SK-N-SH (cell line): ENCODE results near the gene ADCY5. TPM values are rescaled to one million over a fixed set of nuclear protein-coding genes. Genes with fewer than 3 reads are reported as not detected.

Experiments used
- CTCF ChIA-PET: fragments of 300-600, 350-600 bp; formaldehyde crosslinking; extraction: SDS; loops from one replicate; lab custom pipeline; 2021; lab: Yijun Ruan, JAX
- POLR2A ChIA-PET: fragments of 350-600 bp; sonication (Branson Sonifier 250); formaldehyde crosslinking; extraction: SDS; loops from one replicate; lab custom pipeline; 2020; ENCODE audit warnings: antibody characterized with exemption, inconsistent platforms; lab: Yijun Ruan, JAX
- DNase-seq: peaks from one replicate; pipeline ENCODE4 v3.0.0; 2012
- H2AFZ ChIP-seq: fragments of 200-600 bp; sonication (generic); 2 replicates; pipeline ENCODE4 v1.8.1; 2016; ENCODE audit warnings: antibody characterized with exemption, mild to moderate bottlenecking, low read depth
- H3F3A ChIP-seq: fragments of 200-600 bp; sonication (generic); replicated peaks from 2 replicates; pipeline ENCODE3; 2016; ENCODE audit warnings: antibody characterized with exemption, mild to moderate bottlenecking; ENCODE audit not compliant: insufficient read depth
- H3K27ac ChIP-seq, 2 experiments: fragments of 200-500 bp in 1 of 2; fragments of 200-600 bp in 1 of 2; sonication (Bioruptor generic) in 1 of 2; sonication (generic), shearing (Covaris generic) in 1 of 2; 2 replicates each; pipeline versions ENCODE4 v1.5.1 to v1.6.1; 2014 to 2016; ENCODE audit warnings: low read depth in 2 of 2, inconsistent platforms in 1 of 2, low read length in 1 of 2, mild to moderate bottlenecking in 1 of 2, mixed read lengths in 1 of 2
- H3K27me3 ChIP-seq: fragments of 200-600 bp; sonication (generic), shearing (Covaris generic); 2 replicates; pipeline ENCODE4 v1.6.1; 2016; ENCODE audit warnings: mixed run types; ENCODE audit not compliant: insufficient read depth
- H3K36me3 ChIP-seq, 2 experiments: fragments of 200-500 bp in 1 of 2; fragments of 200-600 bp in 1 of 2; sonication (Bioruptor generic) in 1 of 2; sonication (generic) in 1 of 2; replicated peaks in 1 of 2; 2 replicates each; pipeline versions ENCODE3 to v1.5.1; 2014 to 2016; ENCODE audit warnings: low read length in 1 of 2, mild to moderate bottlenecking in 1 of 2; ENCODE audit not compliant: insufficient read depth in 2 of 2, control insufficient read depth in 1 of 2
- H3K4me1 ChIP-seq, 2 experiments: fragments of 200-500 bp in 1 of 2; fragments of 200-600 bp in 1 of 2; sonication (Bioruptor generic) in 1 of 2; sonication (generic), shearing (Covaris generic) in 1 of 2; 2 replicates each; pipeline versions ENCODE4 v1.5.1 to v1.6.1; 2014 to 2016; ENCODE audit warnings: low read depth in 1 of 2, low read length in 1 of 2, mixed run types in 1 of 2; ENCODE audit not compliant: insufficient read depth in 2 of 2, control insufficient read depth in 1 of 2
- H3K4me2 ChIP-seq: fragments of 200-600 bp; sonication (generic), shearing (Covaris generic); 2 replicates; pipeline ENCODE4 v1.6.1; 2017; ENCODE audit warnings: mixed run types
- H3K4me3 ChIP-seq, 2 experiments: fragments of 200-500 bp in 1 of 2; fragments of 200-600 bp in 1 of 2; sonication (Bioruptor generic) in 1 of 2; sonication (generic), shearing (Covaris generic) in 1 of 2; 2 replicates each; pipeline versions ENCODE4 v1.5.1 to v1.8.1; 2014 to 2016; ENCODE audit warnings: low read depth in 2 of 2, inconsistent platforms in 1 of 2, low read length in 1 of 2, mild to moderate bottlenecking in 1 of 2, mixed read lengths in 1 of 2, moderate library complexity in 1 of 2
- H3K79me2 ChIP-seq: fragments of 200-600 bp; sonication (generic); 2 replicates; pipeline ENCODE4 v1.8.1; 2017; ENCODE audit warnings: mild to moderate bottlenecking; ENCODE audit not compliant: insufficient read depth
- H3K9ac ChIP-seq: fragments of 200-600 bp; sonication (generic); 2 replicates; pipeline ENCODE4 v1.6.1; 2017; ENCODE audit warnings: mixed run types
- H3K9me2 ChIP-seq: fragments of 200-600 bp; sonication (generic); 2 replicates; pipeline ENCODE4 v1.6.1; 2017; ENCODE audit warnings: mixed run types
- H3K9me3 ChIP-seq: fragments of 200-600 bp; sonication (generic); 2 replicates; pipeline ENCODE4 v1.6.1; 2017; ENCODE audit warnings: mixed run types, mild to moderate bottlenecking, moderate library complexity
- H4K20me1 ChIP-seq: fragments of 200-600 bp; sonication (generic); 2 replicates; pipeline ENCODE4 v1.6.1; 2017; ENCODE audit warnings: mild to moderate bottlenecking, mixed run types; ENCODE audit not compliant: insufficient read depth
- CHD2 ChIP-seq: fragments of 150-350 bp; IDR thresholded peaks from 2 replicates; pipeline ENCODE4 v1.6.1; 2018; ENCODE audit warnings: low read length; ENCODE audit not compliant: partially characterized antibody
- ELF1 ChIP-seq: IDR thresholded peaks from 2 replicates; pipeline ENCODE4 v1.4.0; 2012
- FOXM1 ChIP-seq: IDR thresholded peaks from 2 replicates; pipeline ENCODE4 v1.4.0; 2012; ENCODE audit warnings: low read depth, mild to moderate bottlenecking
- GABPA ChIP-seq: IDR thresholded peaks from 2 replicates; pipeline ENCODE4 v1.4.0; 2012; ENCODE audit warnings: low read depth, mild to moderate bottlenecking
- JUND ChIP-seq: IDR thresholded peaks from 2 replicates; pipeline ENCODE4 v1.4.0; 2012
- MXI1 ChIP-seq: IDR thresholded peaks from 2 replicates; pipeline ENCODE4 v1.6.1; 2012; ENCODE audit warnings: mild to moderate bottlenecking, low read depth, low read length, improper control_type of control experiment
- RFX5 ChIP-seq: IDR thresholded peaks from 2 replicates; pipeline ENCODE4 v1.6.1; 2012; ENCODE audit warnings: mild to moderate bottlenecking, improper control_type of control experiment, low read length
- RXRA ChIP-seq: IDR thresholded peaks from 2 replicates; pipeline ENCODE4 v1.4.0; 2012; ENCODE audit warnings: low read depth, mild to moderate bottlenecking, borderline replicate concordance
- TAF1 ChIP-seq: IDR thresholded peaks from 2 replicates; pipeline ENCODE4 v1.6.1; 2012; ENCODE audit warnings: low read depth, mild to moderate bottlenecking, low read length, moderate library complexity, borderline replicate concordance
- YY1 ChIP-seq: IDR thresholded peaks from 2 replicates; pipeline ENCODE4 v1.4.0; 2012; ENCODE audit warnings: low read depth, mild to moderate bottlenecking
- WGBS: methylation state at CpG from one replicate; pipeline ENCODE4 v1.1.6; 2017; ENCODE audit warnings: low lambda C conversion rate; 5-methylcytosine and 5-hydroxymethylcytosine counted together
- polyA plus RNA-seq, 3 experiments: library from polyadenylated mRNA; depleted of rRNA; stranded (reverse); fragments of >200 nt; gene quantifications; 2 replicates each; pipeline ENCODE4 v1.2.3, GENCODE V29; 2012
- TF ChIP-seq, protein P1 (sequence below): fragments of 200-600 bp; sonication (generic); IDR thresholded peaks from 2 replicates; pipeline ENCODE4 v1.6.1; 2017; ENCODE audit warnings: antibody characterized with exemption, mild to moderate bottlenecking, moderate library complexity
- TF ChIP-seq, protein P2 (sequence below): IDR thresholded peaks from 2 replicates; pipeline ENCODE4 v1.4.0; 2012; ENCODE audit warnings: low read depth, borderline replicate concordance
- TF ChIP-seq, protein P3 (sequence below): fragments of 150-350 bp; IDR thresholded peaks from 2 replicates; pipeline ENCODE4 v1.6.1; 2016; ENCODE audit warnings: mild to moderate bottlenecking, low read depth, low read length
- TF ChIP-seq, protein P4 (sequence below): IDR thresholded peaks from 2 replicates; pipeline ENCODE4; 2012
- TF ChIP-seq, protein P5 (sequence below): IDR thresholded peaks from 2 replicates; pipeline ENCODE4 v1.6.1; 2012; ENCODE audit warnings: mild to moderate bottlenecking, low read depth, low read length, moderate library complexity

The ADCY5 gene
- polyA plus RNA-seq, 1 of the 3 experiments (the other 2 are of a cell fraction) = 0.21 TPM

DNA sequence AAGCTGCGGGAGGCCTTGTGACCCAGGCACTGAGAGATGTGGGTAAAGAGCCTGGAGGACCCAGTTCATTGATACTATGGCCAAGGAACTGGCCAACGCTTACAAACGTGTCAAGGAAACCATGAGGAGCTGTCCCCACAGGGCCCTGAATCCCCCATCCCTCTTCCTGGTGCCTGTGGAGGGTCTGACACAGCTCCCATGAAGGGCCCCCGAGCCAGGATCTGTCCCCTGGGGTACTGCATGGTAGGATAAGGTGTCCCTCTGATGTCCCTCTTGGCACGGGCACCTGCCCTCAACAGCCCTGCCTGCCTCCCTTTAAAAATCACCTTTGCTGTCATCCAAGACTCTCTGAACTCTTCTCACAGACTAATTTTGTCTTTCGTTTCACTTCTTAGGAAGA is 122.4 kb downstream of the ADCY5 start:
- ChIA-PET POLR2A (no interaction called here), CTCF (interaction anchor here (1.0 to 16.2 kb wide), 6 partner anchors 16 to 233 kb away, joined by 3 to 275 read pairs (median 6); no protein-coding TSS in a partner anchor)
- WGBS = 46% methylated on average over 5 of the region's 6 CpGs

More for the DNA sequence above, 122.4 kb downstream of the ADCY5 start:
- Histone ChIP-seq H3K27me3 (peaks cover 29% of the 10 kb centered on the region), H4K20me1 (no peaks in the 10 kb centered on the region), H3K4me1 (peaks cover 0 to 2% of the 10 kb centered on the region in 2 experiments; a peak in 1 of 4 replicates), H3K9me3 (no peaks in the 10 kb centered on the region), H3F3A (no peaks in the 10 kb centered on the region), H2AFZ (no peak overlapping the region), H3K4me3 (no peak overlapping the region), H3K79me2 (no peaks in the 10 kb centered on the region), H3K9me2 (no peaks in the 10 kb centered on the region), H3K36me3 (no peaks in the 10 kb centered on the region), H3K9ac (no peak overlapping the region), H3K27ac (no peak overlapping the region), H3K4me2 (no peak overlapping the region)
- no peak for DNase-seq
- TF ChIP-seq, protein P1, sequence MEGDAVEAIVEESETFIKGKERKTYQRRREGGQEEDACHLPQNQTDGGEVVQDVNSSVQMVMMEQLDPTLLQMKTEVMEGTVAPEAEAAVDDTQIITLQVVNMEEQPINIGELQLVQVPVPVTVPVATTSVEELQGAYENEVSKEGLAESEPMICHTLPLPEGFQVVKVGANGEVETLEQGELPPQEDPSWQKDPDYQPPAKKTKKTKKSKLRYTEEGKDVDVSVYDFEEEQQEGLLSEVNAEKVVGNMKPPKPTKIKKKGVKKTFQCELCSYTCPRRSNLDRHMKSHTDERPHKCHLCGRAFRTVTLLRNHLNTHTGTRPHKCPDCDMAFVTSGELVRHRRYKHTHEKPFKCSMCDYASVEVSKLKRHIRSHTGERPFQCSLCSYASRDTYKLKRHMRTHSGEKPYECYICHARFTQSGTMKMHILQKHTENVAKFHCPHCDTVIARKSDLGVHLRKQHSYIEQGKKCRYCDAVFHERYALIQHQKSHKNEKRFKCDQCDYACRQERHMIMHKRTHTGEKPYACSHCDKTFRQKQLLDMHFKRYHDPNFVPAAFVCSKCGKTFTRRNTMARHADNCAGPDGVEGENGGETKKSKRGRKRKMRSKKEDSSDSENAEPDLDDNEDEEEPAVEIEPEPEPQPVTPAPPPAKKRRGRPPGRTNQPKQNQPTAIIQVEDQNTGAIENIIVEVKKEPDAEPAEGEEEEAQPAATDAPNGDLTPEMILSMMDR = no peak
- TF ChIP-seq, protein P2, sequence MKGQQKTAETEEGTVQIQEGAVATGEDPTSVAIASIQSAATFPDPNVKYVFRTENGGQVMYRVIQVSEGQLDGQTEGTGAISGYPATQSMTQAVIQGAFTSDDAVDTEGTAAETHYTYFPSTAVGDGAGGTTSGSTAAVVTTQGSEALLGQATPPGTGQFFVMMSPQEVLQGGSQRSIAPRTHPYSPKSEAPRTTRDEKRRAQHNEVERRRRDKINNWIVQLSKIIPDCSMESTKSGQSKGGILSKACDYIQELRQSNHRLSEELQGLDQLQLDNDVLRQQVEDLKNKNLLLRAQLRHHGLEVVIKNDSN = no peak
- no peak for TF ChIP-seq GABPA
- no peak for TF ChIP-seq RXRA
- TF ChIP-seq, protein P3, sequence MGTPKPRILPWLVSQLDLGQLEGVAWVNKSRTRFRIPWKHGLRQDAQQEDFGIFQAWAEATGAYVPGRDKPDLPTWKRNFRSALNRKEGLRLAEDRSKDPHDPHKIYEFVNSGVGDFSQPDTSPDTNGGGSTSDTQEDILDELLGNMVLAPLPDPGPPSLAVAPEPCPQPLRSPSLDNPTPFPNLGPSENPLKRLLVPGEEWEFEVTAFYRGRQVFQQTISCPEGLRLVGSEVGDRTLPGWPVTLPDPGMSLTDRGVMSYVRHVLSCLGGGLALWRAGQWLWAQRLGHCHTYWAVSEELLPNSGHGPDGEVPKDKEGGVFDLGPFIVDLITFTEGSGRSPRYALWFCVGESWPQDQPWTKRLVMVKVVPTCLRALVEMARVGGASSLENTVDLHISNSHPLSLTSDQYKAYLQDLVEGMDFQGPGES = no peak
- no peak for TF ChIP-seq CHD2
- no peak for TF ChIP-seq TAF1
- TF ChIP-seq MXI1 = no peak
- no peak for TF ChIP-seq ELF1
- TF ChIP-seq YY1 = no peak
- TF ChIP-seq, protein P4, sequence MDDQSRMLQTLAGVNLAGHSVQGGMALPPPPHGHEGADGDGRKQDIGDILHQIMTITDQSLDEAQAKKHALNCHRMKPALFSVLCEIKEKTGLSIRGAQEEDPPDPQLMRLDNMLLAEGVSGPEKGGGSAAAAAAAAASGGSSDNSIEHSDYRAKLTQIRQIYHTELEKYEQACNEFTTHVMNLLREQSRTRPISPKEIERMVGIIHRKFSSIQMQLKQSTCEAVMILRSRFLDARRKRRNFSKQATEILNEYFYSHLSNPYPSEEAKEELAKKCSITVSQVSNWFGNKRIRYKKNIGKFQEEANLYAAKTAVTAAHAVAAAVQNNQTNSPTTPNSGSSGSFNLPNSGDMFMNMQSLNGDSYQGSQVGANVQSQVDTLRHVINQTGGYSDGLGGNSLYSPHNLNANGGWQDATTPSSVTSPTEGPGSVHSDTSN = no peak
- no peak for TF ChIP-seq JUND
- TF ChIP-seq, protein P5, sequence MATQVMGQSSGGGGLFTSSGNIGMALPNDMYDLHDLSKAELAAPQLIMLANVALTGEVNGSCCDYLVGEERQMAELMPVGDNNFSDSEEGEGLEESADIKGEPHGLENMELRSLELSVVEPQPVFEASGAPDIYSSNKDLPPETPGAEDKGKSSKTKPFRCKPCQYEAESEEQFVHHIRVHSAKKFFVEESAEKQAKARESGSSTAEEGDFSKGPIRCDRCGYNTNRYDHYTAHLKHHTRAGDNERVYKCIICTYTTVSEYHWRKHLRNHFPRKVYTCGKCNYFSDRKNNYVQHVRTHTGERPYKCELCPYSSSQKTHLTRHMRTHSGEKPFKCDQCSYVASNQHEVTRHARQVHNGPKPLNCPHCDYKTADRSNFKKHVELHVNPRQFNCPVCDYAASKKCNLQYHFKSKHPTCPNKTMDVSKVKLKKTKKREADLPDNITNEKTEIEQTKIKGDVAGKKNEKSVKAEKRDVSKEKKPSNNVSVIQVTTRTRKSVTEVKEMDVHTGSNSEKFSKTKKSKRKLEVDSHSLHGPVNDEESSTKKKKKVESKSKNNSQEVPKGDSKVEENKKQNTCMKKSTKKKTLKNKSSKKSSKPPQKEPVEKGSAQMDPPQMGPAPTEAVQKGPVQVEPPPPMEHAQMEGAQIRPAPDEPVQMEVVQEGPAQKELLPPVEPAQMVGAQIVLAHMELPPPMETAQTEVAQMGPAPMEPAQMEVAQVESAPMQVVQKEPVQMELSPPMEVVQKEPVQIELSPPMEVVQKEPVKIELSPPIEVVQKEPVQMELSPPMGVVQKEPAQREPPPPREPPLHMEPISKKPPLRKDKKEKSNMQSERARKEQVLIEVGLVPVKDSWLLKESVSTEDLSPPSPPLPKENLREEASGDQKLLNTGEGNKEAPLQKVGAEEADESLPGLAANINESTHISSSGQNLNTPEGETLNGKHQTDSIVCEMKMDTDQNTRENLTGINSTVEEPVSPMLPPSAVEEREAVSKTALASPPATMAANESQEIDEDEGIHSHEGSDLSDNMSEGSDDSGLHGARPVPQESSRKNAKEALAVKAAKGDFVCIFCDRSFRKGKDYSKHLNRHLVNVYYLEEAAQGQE = no peak
- no peak for TF ChIP-seq FOXM1
- no peak for TF ChIP-seq RFX5
